Stomach (tissue), 9 donors: ENCODE measurements around the gene CSH1. TPM values are rescaled to one million over a fixed set of nuclear protein-coding genes. Genes with fewer than 3 reads are reported as not detected.

Experiments used
- DNase-seq, 2 donors: peaks; one replicate each; pipeline versions ENCODE4 v3.0.0 to v3.0.0-alpha.2; 2013 to 2019
- H3K27ac ChIP-seq, 5 donors: fragments of 200-600 bp in 4 of 5; sonication (generic) in 4 of 5; one replicate each; pipeline ENCODE4 v1.5.1; 2013 to 2019; ENCODE audit warnings: mild to moderate bottlenecking in 1 of 5, moderate library complexity in 1 of 5
- H3K27me3 ChIP-seq, 3 donors: fragments of 200-600 bp; sonication (generic); one replicate each; pipeline ENCODE4 v1.5.1; 2017 to 2019; ENCODE audit warnings: mixed run types in 1 of 3
- H3K36me3 ChIP-seq, 4 donors: fragments of 200-600 bp; sonication (generic); 1 replicate in 3 of 4; 2 replicates in 1 of 4; pipeline ENCODE4 v1.5.1; 2016 to 2019
- H3K4me1 ChIP-seq, 4 donors: fragments of 200-600 bp; sonication (generic); one replicate each; pipeline ENCODE4 v1.5.1; 2016 to 2019
- H3K4me3 ChIP-seq, 4 donors: fragments of 200-600 bp; sonication (generic) in 3 of 4; one replicate each; pipeline ENCODE4 v1.5.1; 2016 to 2019; ENCODE audit warnings: mild to moderate bottlenecking in 1 of 4
- H3K9me3 ChIP-seq, 4 donors: fragments of 200-600 bp; sonication (generic); one replicate each; pipeline ENCODE4 v1.5.1; 2016 to 2019
- EP300 ChIP-seq: sonication (generic); formaldehyde crosslinking; IDR thresholded peaks from one replicate; pipeline ENCODE4 v1.6.1; 2017; ENCODE audit warnings: antibody characterized with exemption
- POLR2A ChIP-seq, 4 donors: fragments of 450-650 bp; IDR thresholded peaks; one replicate each; pipeline ENCODE4 v1.6.1; 2016; ENCODE audit warnings: antibody characterized with exemption in 4 of 4, control low read depth in 2 of 4, mild to moderate bottlenecking in 1 of 4, moderate library complexity in 1 of 4
- POLR2AphosphoS5 ChIP-seq, 3 donors: sonication (generic); formaldehyde crosslinking; IDR thresholded peaks; one replicate each; pipeline ENCODE4 v1.6.1; 2016; ENCODE audit warnings: antibody characterized with exemption in 3 of 3
- WGBS, 5 donors: extraction: QIAGEN DNeasy Blood & Tissue Kit in 3 of 5; methylation state at CpG; one replicate each; pipeline versions ENCODE4 v1.1.5 to v1.1.7; 2013 to 2018; 5-methylcytosine and 5-hydroxymethylcytosine counted together
- intact Hi-C: fragments of 100-400 bp; cut with DNase I; formaldehyde crosslinking; loops from one replicate; pipeline ENCODE4 v1.15.1; 2023; ENCODE audit warnings: low total_unique reads
- polyA plus RNA-seq, 3 donors: library from polyadenylated mRNA; stranded (reverse); fragments of 200-250 nt; gene quantifications; one replicate each; pipeline ENCODE4 v1.2.3, GENCODE V29; 2013
- small RNA-seq, 4 donors: library from RNA; depleted of rRNA; stranded (forward); fragments of <200 nt; gene quantifications; one replicate each; pipeline ENCODE3, GENCODE V24; 2016
- total RNA-seq, 5 donors: library from RNA; depleted of rRNA; stranded (reverse); fragments of >200 nt; gene quantifications; one replicate each; pipeline versions ENCODE4 v1.1.0 to v1.2.3, GENCODE V29; 2014 to 2016
- TF ChIP-seq, protein P1 (sequence below), 7 experiments: fragments of 450-650 bp in 4 of 7; fragments of 200-600 bp in 3 of 7; sonication (generic) in 3 of 7; IDR thresholded peaks; one replicate each; pipeline ENCODE4 v1.5.1; 2016 to 2019; ENCODE audit warnings: antibody characterized with exemption in 7 of 7, control low read depth in 2 of 7, mild to moderate bottlenecking in 1 of 7
- donor health status: healthy with polysubstance abuse.
- donor health status: Bipolar disorder and iron deficiency.
- donor health status: healthy.

CSH1 gene
- total and polyA plus RNA-seq, 8 donors: not detected

DNA sequence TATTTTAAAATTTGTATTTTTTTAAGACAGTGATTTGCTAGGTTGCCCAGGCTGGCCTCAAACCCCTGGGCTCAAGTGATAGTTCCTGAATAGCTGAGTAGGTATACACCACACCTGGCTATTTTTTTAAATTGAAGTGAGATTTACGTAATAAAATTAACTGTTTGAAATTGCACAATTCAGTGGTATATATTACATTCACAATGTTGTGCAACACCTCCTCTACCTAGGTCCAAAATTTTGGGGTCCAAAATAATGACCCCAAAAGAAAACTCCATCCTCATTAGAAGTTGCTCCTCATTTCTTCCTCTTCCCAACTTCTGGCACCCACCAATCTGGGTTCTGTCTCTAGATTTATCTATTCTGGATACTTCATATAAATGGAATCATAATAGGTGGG, 50.9 kb downstream of the CSH1 start:
- peaks cover 19 to 38% (median 27%) of the 10 kb centered on the region in 4 donors for H3K4me1 ChIP-seq
- H3K27me3 ChIP-seq: no peaks in the 10 kb centered on the region
- H3K36me3 ChIP-seq: no peaks in the 10 kb centered on the region
- no peaks in the 10 kb centered on the region for H3K9me3 ChIP-seq
- DNase-seq: no peak
- no peak overlapping the region for H3K4me3 ChIP-seq
- intact Hi-C loops: no loop called here
- no peak overlapping the region for H3K27ac ChIP-seq
- TF ChIP-seq POLR2AphosphoS5 (IDR thresholded peaks at IDR 0.05): no peak
- TF ChIP-seq, protein P1, sequence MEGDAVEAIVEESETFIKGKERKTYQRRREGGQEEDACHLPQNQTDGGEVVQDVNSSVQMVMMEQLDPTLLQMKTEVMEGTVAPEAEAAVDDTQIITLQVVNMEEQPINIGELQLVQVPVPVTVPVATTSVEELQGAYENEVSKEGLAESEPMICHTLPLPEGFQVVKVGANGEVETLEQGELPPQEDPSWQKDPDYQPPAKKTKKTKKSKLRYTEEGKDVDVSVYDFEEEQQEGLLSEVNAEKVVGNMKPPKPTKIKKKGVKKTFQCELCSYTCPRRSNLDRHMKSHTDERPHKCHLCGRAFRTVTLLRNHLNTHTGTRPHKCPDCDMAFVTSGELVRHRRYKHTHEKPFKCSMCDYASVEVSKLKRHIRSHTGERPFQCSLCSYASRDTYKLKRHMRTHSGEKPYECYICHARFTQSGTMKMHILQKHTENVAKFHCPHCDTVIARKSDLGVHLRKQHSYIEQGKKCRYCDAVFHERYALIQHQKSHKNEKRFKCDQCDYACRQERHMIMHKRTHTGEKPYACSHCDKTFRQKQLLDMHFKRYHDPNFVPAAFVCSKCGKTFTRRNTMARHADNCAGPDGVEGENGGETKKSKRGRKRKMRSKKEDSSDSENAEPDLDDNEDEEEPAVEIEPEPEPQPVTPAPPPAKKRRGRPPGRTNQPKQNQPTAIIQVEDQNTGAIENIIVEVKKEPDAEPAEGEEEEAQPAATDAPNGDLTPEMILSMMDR (IDR thresholded peaks at IDR 0.05): no peak
- TF ChIP-seq EP300: no peak
- TF ChIP-seq POLR2A (IDR thresholded peaks at IDR 0.05): no peak
- 26 to 90% (median 56%) methylated on average over 1 of the region's 1 CpG for WGBS, 5 donors

Small RNAs within 50 kb of the gene (small RNA-seq; reads per million reads assigned to genes)
- 0 reads per million in 4 donors for gene AC040958.1
- 0 reads per million in 4 donors for gene AC127029.1
- gene GH1: 0 reads per million in 4 donors

Other genes with a start within 250 kb of the CSH1 start
- gene LIMD2, start 196.4 kb downstream of the CSH1 start, total RNA-seq: 10 to 100 TPM in 2 of 5 donors, 1 to 10 TPM in 3; 4.9 to 27.2 (median 9.6) TPM
- 10 to 100 TPM; 12.0 to 21.0 (median 20.2) TPM for gene LIMD2, start 196.4 kb downstream of the CSH1 start, polyA plus RNA-seq
- gene STRADA, start 154.8 kb downstream of the CSH1 start, total RNA-seq: 10 to 100 TPM; 15.8 to 56.2 (median 31.3) TPM
- gene STRADA, start 154.8 kb downstream of the CSH1 start, polyA plus RNA-seq: 10 to 100 TPM in 2 of 3 donors, 1 to 10 TPM in 1; 9.8 to 17.7 (median 12.6) TPM
- 100 to 1,000 TPM in 2 of 5 donors, 10 to 100 TPM in 3; 38.8 to 139 (median 69.4) TPM for gene CCDC47, start 123.0 kb downstream of the CSH1 start, total RNA-seq
- 10 to 100 TPM; 11.5 to 34.6 (median 18.5) TPM for gene CCDC47, start 123.0 kb downstream of the CSH1 start, polyA plus RNA-seq
- gene DDX42, start 122.4 kb downstream of the CSH1 start, total RNA-seq: 100 to 1,000 TPM; 182 to 346 (median 205) TPM
- 10 to 100 TPM; 42.7 to 59.9 (median 52.7) TPM for gene DDX42, start 122.4 kb downstream of the CSH1 start, polyA plus RNA-seq
- gene PSMC5, start 69.1 kb downstream of the CSH1 start, total RNA-seq: 100 to 1,000 TPM in 1 of 5 donors, 10 to 100 TPM in 4; 19.2 to 177 (median 80.1) TPM
- gene PSMC5, start 69.1 kb downstream of the CSH1 start, polyA plus RNA-seq: 100 to 1,000 TPM; 151 to 211 (median 153) TPM
- 10 to 100 TPM in 4 of 5 donors, 1 to 10 TPM in 1; 3.5 to 54.0 (median 38.6) TPM for gene FTSJ3, start 68.9 kb downstream of the CSH1 start, total RNA-seq
- gene FTSJ3, start 68.9 kb downstream of the CSH1 start, polyA plus RNA-seq: 10 to 100 TPM; 12.2 to 14.4 (median 13.4) TPM
- gene SMARCD2, start 53.9 kb downstream of the CSH1 start, total RNA-seq: 100 to 1,000 TPM in 3 of 5 donors, 10 to 100 TPM in 2; 90.6 to 244 (median 109) TPM
- 10 to 100 TPM; 65.1 to 86.9 (median 66.9) TPM for gene SMARCD2, start 53.9 kb downstream of the CSH1 start, polyA plus RNA-seq
- gene CSH2, start 22.9 kb downstream of the CSH1 start, total RNA-seq: not detected
- not detected for gene CSH2, start 22.9 kb downstream of the CSH1 start, polyA plus RNA-seq
- not detected for gene GH2, start 14.6 kb downstream of the CSH1 start, total RNA-seq
- gene GH2, start 14.6 kb downstream of the CSH1 start, polyA plus RNA-seq: not detected
- not detected for gene CSHL1, start 14.7 kb upstream of the CSH1 start, total RNA-seq
- not detected for gene CSHL1, start 14.7 kb upstream of the CSH1 start, polyA plus RNA-seq
- not detected for gene GH1, start 22.3 kb upstream of the CSH1 start, total RNA-seq
- not detected for gene GH1, start 22.3 kb upstream of the CSH1 start, polyA plus RNA-seq
- 1 to 10 TPM in 2 of 5 donors, not detected in 3; 4.8 to 5.3 TPM for gene CD79B, start 35.8 kb upstream of the CSH1 start, total RNA-seq
- gene CD79B, start 35.8 kb upstream of the CSH1 start, polyA plus RNA-seq: 1 to 10 TPM; 1.7 to 9.7 (median 8.1) TPM
- 1 to 10 TPM in 3 of 5 donors, not detected in 2; 1.2 to 2.7 (median 2.4) TPM for gene SCN4A, start 76.3 kb upstream of the CSH1 start, total RNA-seq
- gene SCN4A, start 76.3 kb upstream of the CSH1 start, polyA plus RNA-seq: under 1 TPM; 0.05 to 0.31 (median 0.19) TPM
- under 1 TPM in 1 of 5 donors, not detected in 4; 0.92 TPM for gene PRR29, start 101.8 kb upstream of the CSH1 start, total RNA-seq
- under 1 TPM in 2 of 3 donors, not detected in 1; 0.08 to 0.50 TPM for gene PRR29, start 101.8 kb upstream of the CSH1 start, polyA plus RNA-seq
- gene ICAM2, start 124.1 kb upstream of the CSH1 start, total RNA-seq: 10 to 100 TPM in 1 of 5 donors, 1 to 10 TPM in 2, not detected in 2; 4.7 to 25.3 (median 9.9) TPM
- gene ICAM2, start 124.1 kb upstream of the CSH1 start, polyA plus RNA-seq: 10 to 100 TPM in 2 of 3 donors, 1 to 10 TPM in 1; 8.2 to 15.4 (median 11.5) TPM
- gene ERN1, start 233.6 kb upstream of the CSH1 start, total RNA-seq: 10 to 100 TPM; 23.7 to 76.4 (median 33.8) TPM
- 1 to 10 TPM; 4.1 to 6.4 (median 6.1) TPM for gene ERN1, start 233.6 kb upstream of the CSH1 start, polyA plus RNA-seq